DOHH2 (cell line): Measurements from ENCODE around the gene FKBP2.

Source experiments
- H3F3A ChIP-seq: fragments of 200-600 bp; sonication (generic), shearing (Covaris generic); 2 replicates; pipeline ENCODE4 v1.6.0; 2016; ENCODE audit warnings: antibody characterized with exemption, mild to moderate bottlenecking; ENCODE audit not compliant: control insufficient read depth, insufficient read depth
- H3K27ac ChIP-seq: fragments of 200-600 bp; sonication (generic); 2 replicates; pipeline ENCODE4 v1.5.1; 2014; ENCODE audit warnings: low read depth, mild to moderate bottlenecking, low read length, moderate library complexity
- H3K27me3 ChIP-seq: fragments of 200-600 bp; sonication (generic); 2 replicates; pipeline ENCODE4 v1.6.1; 2014; ENCODE audit warnings: mild to moderate bottlenecking, low read length, mixed read lengths; ENCODE audit not compliant: control insufficient read depth
- H3K36me3 ChIP-seq: fragments of 200-600 bp; sonication (generic); 2 replicates; pipeline ENCODE4 v1.6.1; 2014; ENCODE audit warnings: mild to moderate bottlenecking, low read length, moderate library complexity, mixed read lengths; ENCODE audit not compliant: control insufficient read depth
- H3K4me1 ChIP-seq: fragments of 200-600 bp; sonication (generic); 2 replicates; pipeline ENCODE4 v1.6.1; 2014; ENCODE audit warnings: mild to moderate bottlenecking, low read length, mixed read lengths; ENCODE audit not compliant: control insufficient read depth
- H3K4me2 ChIP-seq: fragments of 200-600 bp; sonication (generic); 2 replicates; pipeline ENCODE4 v1.6.0; 2014; ENCODE audit warnings: mild to moderate bottlenecking, low read length, moderate library complexity
- H3K4me3 ChIP-seq: fragments of 200-600 bp; sonication (generic); 2 replicates; pipeline ENCODE4 v1.5.1; 2014; ENCODE audit warnings: mild to moderate bottlenecking, low read length, mixed read lengths
- H3K79me2 ChIP-seq: fragments of 200-600 bp; sonication (generic); 2 replicates; pipeline ENCODE4 v1.6.1; 2014; ENCODE audit warnings: mild to moderate bottlenecking, low read length, mixed read lengths; ENCODE audit not compliant: control insufficient read depth
- H3K9me2 ChIP-seq: fragments of 200-600 bp; sonication (generic); replicated peaks from 2 replicates; pipeline ENCODE4 v1.6.1; 2014; ENCODE audit warnings: mild to moderate bottlenecking, low read length, mixed read lengths; ENCODE audit not compliant: control insufficient read depth
- H3K9me3 ChIP-seq: fragments of 200-600 bp; sonication (generic); 2 replicates; pipeline ENCODE4 v1.6.1; 2014; ENCODE audit warnings: antibody characterized with exemption, low read length, mixed read lengths; ENCODE audit not compliant: control insufficient read depth, insufficient read depth
- H4K20me1 ChIP-seq: fragments of 200-600 bp; sonication (generic); 2 replicates; pipeline ENCODE4 v1.6.0; 2014; ENCODE audit warnings: low read depth, mild to moderate bottlenecking, antibody characterized with exemption, low read length, moderate library complexity; ENCODE audit not compliant: control insufficient read depth, insufficient read depth
- EZH2phosphoT487 ChIP-seq: fragments of 200-600 bp; sonication (generic); IDR thresholded peaks from 2 replicates; pipeline ENCODE4 v1.6.1; 2017; ENCODE audit warnings: borderline replicate concordance, mild to moderate bottlenecking, antibody characterized with exemption, low read length, moderate library complexity, mixed read lengths
- TF ChIP-seq, protein P1 (sequence below): fragments of 200-600 bp; sonication (generic); IDR thresholded peaks from one replicate; pipeline ENCODE4 v1.5.1; 2014; ENCODE audit warnings: antibody characterized with exemption, mild to moderate bottlenecking, low read depth, low read length; ENCODE audit not compliant: poor library complexity, severe bottlenecking

The FKBP2 gene

DNA sequence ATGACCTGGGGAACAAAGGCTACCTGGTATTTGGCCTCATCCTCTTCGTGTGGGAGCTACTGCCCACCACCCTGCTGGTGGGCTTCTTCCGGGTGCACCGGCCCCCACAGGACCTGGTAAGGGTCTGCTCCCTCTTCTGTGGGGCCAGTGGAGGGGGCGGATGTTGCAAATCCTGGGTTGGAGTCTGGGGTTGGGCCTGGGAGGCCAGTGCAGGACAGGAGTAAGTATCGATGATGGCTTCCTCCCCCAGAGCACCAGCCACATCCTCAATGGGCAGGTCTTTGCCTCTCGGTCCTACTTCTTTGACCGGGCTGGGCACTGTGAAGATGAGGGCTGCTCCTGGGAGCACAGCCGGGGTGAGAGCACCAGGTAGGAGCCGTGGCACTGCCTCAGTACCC is 47.5 kb downstream of the FKBP2 start:
- H3K79me2 ChIP-seq, result peaks cover 8% of the 10 kb centered on the region
- H3K27me3 ChIP-seq, result peaks cover 24% of the 10 kb centered on the region
- H3K36me3 ChIP-seq, result no peaks in the 10 kb centered on the region
- H3K9me3 ChIP-seq, result no peaks in the 10 kb centered on the region
- peaks cover 17% of the 10 kb centered on the region for H3K4me1 ChIP-seq
- no peak for TF ChIP-seq EZH2phosphoT487
- TF ChIP-seq, protein P1, sequence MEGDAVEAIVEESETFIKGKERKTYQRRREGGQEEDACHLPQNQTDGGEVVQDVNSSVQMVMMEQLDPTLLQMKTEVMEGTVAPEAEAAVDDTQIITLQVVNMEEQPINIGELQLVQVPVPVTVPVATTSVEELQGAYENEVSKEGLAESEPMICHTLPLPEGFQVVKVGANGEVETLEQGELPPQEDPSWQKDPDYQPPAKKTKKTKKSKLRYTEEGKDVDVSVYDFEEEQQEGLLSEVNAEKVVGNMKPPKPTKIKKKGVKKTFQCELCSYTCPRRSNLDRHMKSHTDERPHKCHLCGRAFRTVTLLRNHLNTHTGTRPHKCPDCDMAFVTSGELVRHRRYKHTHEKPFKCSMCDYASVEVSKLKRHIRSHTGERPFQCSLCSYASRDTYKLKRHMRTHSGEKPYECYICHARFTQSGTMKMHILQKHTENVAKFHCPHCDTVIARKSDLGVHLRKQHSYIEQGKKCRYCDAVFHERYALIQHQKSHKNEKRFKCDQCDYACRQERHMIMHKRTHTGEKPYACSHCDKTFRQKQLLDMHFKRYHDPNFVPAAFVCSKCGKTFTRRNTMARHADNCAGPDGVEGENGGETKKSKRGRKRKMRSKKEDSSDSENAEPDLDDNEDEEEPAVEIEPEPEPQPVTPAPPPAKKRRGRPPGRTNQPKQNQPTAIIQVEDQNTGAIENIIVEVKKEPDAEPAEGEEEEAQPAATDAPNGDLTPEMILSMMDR, result no peak
- no peak overlapping the region for H3K4me3 ChIP-seq
- no peaks in the 10 kb centered on the region for H3K9me2 ChIP-seq
- no peak overlapping the region for H3K4me2 ChIP-seq
- no peak overlapping the region for H3K27ac ChIP-seq
- peaks cover 2% of the 10 kb centered on the region; the same call in 1 of the 2 replicates for H3F3A ChIP-seq
- no peaks in the 10 kb centered on the region for H4K20me1 ChIP-seq

DNA sequence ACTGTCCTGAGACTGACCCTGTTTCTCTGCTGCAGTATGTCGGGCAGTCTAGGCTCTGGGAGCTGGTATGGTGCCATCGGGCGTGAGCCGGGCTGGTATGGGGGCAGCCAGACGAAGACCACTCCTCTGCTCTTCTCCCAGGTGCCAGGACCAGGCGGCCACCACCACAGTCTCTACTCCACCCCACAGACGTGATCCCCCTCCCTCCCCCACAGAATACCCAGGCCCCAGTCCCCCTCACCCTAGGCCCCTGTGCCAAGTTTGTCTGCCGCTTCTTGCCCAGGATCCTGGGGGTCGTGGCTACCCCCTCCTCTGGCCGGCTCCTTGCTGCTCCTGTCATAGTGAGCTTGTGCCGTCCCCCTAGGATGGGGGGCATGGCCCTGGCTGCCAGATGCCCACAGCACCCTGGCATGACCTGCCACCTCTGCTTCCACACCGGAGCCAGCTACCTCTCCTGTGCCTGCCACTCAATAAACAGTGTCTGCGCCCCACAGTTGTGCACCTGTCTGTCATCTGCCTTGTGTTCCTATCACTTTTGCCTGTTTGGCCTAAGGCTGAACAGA is 48.2 kb downstream of the FKBP2 start:
- Histone ChIP-seq H3K9me3 (no peaks in the 10 kb centered on the region), H3F3A (peaks cover 2% of the 10 kb centered on the region; the same call in 1 of the 2 replicates), H3K4me1 (peaks cover 11% of the 10 kb centered on the region), H3K9me2 (no peaks in the 10 kb centered on the region), H3K27ac (no peak overlapping the region), H3K4me3 (no peak overlapping the region), H3K36me3 (no peaks in the 10 kb centered on the region), H4K20me1 (no peaks in the 10 kb centered on the region), H3K4me2 (no peak overlapping the region), H3K27me3 (peaks cover 31% of the 10 kb centered on the region), H3K79me2 (peaks cover 2% of the 10 kb centered on the region)
- no peak for TF ChIP-seq EZH2phosphoT487
- TF ChIP-seq, protein P1, result no peak

DNA sequence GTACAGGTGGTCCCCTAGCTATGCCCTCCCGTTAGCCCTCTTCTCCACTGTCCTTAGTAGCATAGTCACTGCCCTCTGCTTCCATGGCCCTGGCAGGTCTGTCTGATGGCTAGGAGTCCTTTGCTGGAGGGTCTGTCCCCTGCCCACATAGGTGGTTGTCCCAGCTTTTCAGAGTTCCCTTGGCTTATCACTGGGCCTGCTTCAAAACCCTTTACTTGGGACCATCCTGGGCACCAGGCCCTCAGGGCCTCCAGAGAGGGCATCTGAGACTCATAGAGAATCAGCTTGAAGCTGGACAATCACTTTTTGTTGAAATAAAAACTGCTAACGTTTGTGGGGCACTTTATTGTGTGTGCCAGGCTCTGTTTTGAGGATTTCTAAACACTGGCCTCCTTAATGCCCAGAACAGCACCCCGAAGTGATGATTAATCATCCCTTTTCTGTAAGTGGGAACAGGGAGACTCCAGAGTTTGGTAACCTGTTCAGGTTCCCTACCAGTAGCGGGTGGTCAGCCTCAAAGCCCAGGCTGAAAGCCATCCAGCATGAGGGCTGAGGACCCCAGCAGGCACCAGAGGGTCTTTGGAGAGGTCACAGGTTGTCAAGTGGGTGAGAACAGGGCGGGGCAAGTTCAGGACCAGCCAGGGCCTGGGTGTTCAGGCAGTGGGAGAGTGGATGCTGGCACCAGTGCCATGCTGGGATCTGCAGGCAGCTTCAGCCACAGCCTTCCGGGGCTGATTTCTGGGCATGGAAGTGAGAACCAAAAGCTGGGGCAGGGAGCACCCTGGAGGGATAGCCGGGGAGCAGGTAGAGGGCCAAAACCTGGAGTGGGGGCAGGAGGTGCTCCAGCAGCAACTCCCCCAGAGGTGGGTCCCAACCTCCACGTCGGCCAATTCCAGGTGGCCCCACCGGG is 49.7 kb downstream of the FKBP2 start:
- Histone ChIP-seq H3K9me3 (no peaks in the 10 kb centered on the region), H4K20me1 (no peaks in the 10 kb centered on the region), H3K27ac (no peak overlapping the region), H3K4me3 (no peak overlapping the region), H3K27me3 (peaks cover 44% of the 10 kb centered on the region), H3K4me2 (no peak overlapping the region), H3F3A (no peaks in the 10 kb centered on the region), H3K79me2 (no peaks in the 10 kb centered on the region; the same call in 1 of the 2 replicates), H3K4me1 (peaks cover 9% of the 10 kb centered on the region), H3K9me2 (no peaks in the 10 kb centered on the region), H3K36me3 (no peaks in the 10 kb centered on the region)
- TF ChIP-seq, protein P1, result no peak
- no peak for TF ChIP-seq EZH2phosphoT487
